IPS-20b (cell line): ENCODE data around the gene PSG6.
"Not testable (repeated sequence)": the region's sequence is repeated elsewhere in the genome, so short reads cannot be mapped to it uniquely, and the experiment has no call there.

ENCODE experiments used
- H3K27ac ChIP-seq: one replicate; pipeline ENCODE4 v1.5.1; 2013; ENCODE audit warnings: low read length
- H3K27me3 ChIP-seq: 2 replicates; pipeline ENCODE4 v1.6.1; 2013; ENCODE audit warnings: mild to moderate bottlenecking, low read length, inconsistent platforms; ENCODE audit not compliant: insufficient read depth
- H3K36me3 ChIP-seq: 2 replicates; pipeline ENCODE4 v1.6.1; 2013; ENCODE audit warnings: low read depth, mild to moderate bottlenecking, inconsistent platforms, low read length, moderate library complexity; ENCODE audit not compliant: insufficient read depth
- H3K4me1 ChIP-seq: 2 replicates; pipeline ENCODE4 v1.6.1; 2013; ENCODE audit warnings: mild to moderate bottlenecking, control low read depth, inconsistent platforms, low read length, moderate library complexity; ENCODE audit not compliant: insufficient read depth
- H3K4me3 ChIP-seq: 2 replicates; pipeline ENCODE4 v1.5.1; 2013; ENCODE audit warnings: mild to moderate bottlenecking, low read length, inconsistent platforms
- H3K9ac ChIP-seq: 2 replicates; pipeline ENCODE4 v1.6.1; 2013; ENCODE audit warnings: low read depth, mild to moderate bottlenecking, inconsistent platforms, low read length, moderate library complexity
- H3K9me3 ChIP-seq: 2 replicates; pipeline ENCODE4 v1.6.1; 2013; ENCODE audit warnings: mild to moderate bottlenecking, low read depth, low read length, inconsistent platforms; ENCODE audit not compliant: insufficient read depth

PSG6 gene

GRCh38 chr19:42875881-42876280, 41.8 kb downstream of the PSG6 start:
- H3K27ac ChIP-seq, H3K27me3 ChIP-seq, H3K9ac ChIP-seq, H3K4me1 ChIP-seq, H3K4me3 ChIP-seq, H3K36me3 ChIP-seq, H3K9me3 ChIP-seq: not testable (repeated sequence)

- not testable (repeated sequence) for H3K27ac ChIP-seq, H3K36me3 ChIP-seq, H3K9me3 ChIP-seq, H3K4me3 ChIP-seq, H3K4me1 ChIP-seq, H3K9ac ChIP-seq, H3K27me3 ChIP-seq
These were observed 42.5 kb downstream of the PSG6 start for GRCh38 chr19:42874901-42875813.

DNA sequence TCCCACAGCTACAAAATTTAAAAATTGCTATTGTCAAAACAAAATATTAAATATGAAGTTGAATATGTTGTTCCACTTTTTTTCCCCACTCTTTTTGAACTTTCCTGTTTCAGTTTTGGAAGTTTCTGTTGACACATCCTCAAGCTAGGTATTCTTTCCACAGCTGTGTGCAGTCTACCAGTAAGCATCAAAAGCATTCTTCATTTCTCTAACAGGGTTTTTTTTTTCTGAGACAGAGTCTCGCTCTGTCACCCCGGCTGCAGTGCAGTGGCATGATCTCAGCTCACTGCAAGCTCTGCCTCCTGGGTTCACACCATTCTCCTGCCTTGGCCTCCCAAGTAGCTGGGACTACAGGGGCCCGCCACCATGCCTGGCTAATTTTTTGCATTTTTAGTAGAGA, 43.6 kb downstream of the PSG6 start:
- not testable (repeated sequence) for H3K4me1 ChIP-seq, H3K27ac ChIP-seq, H3K36me3 ChIP-seq, H3K9ac ChIP-seq, H3K27me3 ChIP-seq, H3K9me3 ChIP-seq, H3K4me3 ChIP-seq

GRCh38 chr19:42872608-42873007, 45.1 kb downstream of the PSG6 start:
- H3K4me3 ChIP-seq, result no peak overlapping the region
- no peak overlapping the region for H3K27ac ChIP-seq
- H3K36me3 ChIP-seq, result no peaks in the 10 kb centered on the region
- no peaks in the 10 kb centered on the region for H3K9me3 ChIP-seq
- no peak overlapping the region for H3K9ac ChIP-seq
- H3K27me3 ChIP-seq, result no peaks in the 10 kb centered on the region
- no peaks in the 10 kb centered on the region for H3K4me1 ChIP-seq

DNA sequence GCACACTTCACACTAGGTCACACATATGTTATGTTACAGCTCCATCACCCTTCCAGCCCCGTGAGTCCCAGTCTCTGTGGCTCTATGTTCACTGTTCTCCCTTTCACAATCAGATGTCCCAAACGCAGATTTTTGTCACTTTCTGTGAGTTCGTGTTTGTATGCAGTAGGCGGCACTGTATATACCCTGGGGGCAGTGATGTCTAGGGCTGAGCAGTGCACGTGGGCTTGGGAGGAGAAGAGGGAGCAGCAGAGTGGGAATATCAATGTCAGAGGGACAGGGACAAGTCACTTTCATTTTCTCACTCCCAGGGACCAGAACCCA, 60.2 kb downstream of the PSG6 start:
- H3K9ac ChIP-seq, result no peak overlapping the region
- no peak overlapping the region for H3K27ac ChIP-seq
- H3K36me3 ChIP-seq, result no peaks in the 10 kb centered on the region
- peaks cover 2% of the 10 kb centered on the region; the same call in 1 of the 2 replicates for H3K9me3 ChIP-seq
- no peaks in the 10 kb centered on the region for H3K4me1 ChIP-seq
- H3K4me3 ChIP-seq, result no peak overlapping the region
- no peaks in the 10 kb centered on the region for H3K27me3 ChIP-seq

DNA sequence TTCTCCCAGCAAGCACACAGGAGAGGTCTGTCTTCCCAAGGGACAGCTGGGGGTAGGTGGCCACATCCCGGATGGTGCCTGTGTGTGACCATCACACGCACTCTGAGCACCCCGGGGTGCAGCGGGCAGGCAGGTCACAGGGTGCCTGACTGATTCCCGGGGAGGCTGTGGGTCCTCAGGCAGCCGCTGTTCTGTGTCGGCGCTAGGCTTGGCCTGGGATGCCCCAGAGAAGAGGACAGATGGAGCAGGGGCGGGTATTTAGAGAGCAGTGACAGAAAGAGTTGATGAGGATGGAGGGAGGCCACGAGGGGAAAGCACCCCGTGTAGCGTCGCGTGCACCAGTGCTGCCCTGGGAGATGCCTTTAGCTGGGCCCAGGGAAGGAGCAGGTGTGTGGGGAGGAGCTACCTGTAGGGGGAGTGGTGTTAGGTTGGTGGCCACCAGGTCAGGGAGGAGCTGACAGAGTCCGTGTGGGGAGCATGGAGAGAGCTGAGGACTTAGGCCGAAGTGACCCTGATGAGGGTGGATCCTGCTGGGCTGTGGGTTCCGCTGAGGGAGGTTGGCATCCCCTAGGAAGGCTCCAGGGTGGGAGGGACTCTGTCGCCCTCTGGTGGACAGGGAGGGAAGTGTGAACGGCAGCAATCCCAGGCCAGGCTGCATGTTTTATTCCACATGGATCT, 60.7 kb downstream of the PSG6 start:
- H3K9ac ChIP-seq, H3K9me3 ChIP-seq, H3K4me1 ChIP-seq, H3K27ac ChIP-seq, H3K27me3 ChIP-seq, H3K4me3 ChIP-seq, H3K36me3 ChIP-seq: not testable (repeated sequence)

- not testable (repeated sequence) for H3K27me3 ChIP-seq, H3K36me3 ChIP-seq, H3K9me3 ChIP-seq, H3K9ac ChIP-seq, H3K27ac ChIP-seq, H3K4me3 ChIP-seq, H3K4me1 ChIP-seq
These were observed 62.9 kb downstream of the PSG6 start for GRCh38 chr19:42854745-42855144.

GRCh38 chr19:42853231-42853630, 64.5 kb downstream of the PSG6 start:
- not testable (repeated sequence) for H3K9me3 ChIP-seq, H3K4me1 ChIP-seq, H3K36me3 ChIP-seq, H3K27ac ChIP-seq, H3K4me3 ChIP-seq, H3K9ac ChIP-seq, H3K27me3 ChIP-seq

- not testable (repeated sequence) for H3K27ac ChIP-seq, H3K4me3 ChIP-seq, H3K9me3 ChIP-seq, H3K4me1 ChIP-seq, H3K9ac ChIP-seq, H3K36me3 ChIP-seq, H3K27me3 ChIP-seq
These were observed 64.9 kb downstream of the PSG6 start for GRCh38 chr19:42852821-42853220.
